Endothelial cell of umbilical vein (primary cell): Measurements from ENCODE around the gene MYO1C. TPM values are rescaled to one million over a fixed set of nuclear protein-coding genes. Genes with fewer than 3 reads are reported as not detected.

Experiments
- BruUV-seq: library from RNA; stranded (reverse); fragments of 400-500 nt; replicated peaks from 2 replicates; lab custom pipeline; 2021; lab: Mats Ljungman, UMichigan
- CTCF ChIA-PET: fragments of 300-600, 350-600 bp; sonication (Branson Sonifier 250); formaldehyde crosslinking; loops from one replicate; lab custom pipeline; 2021; ENCODE audit warnings: antibody characterized with exemption, inconsistent platforms; lab: Charles Lee
- POLR2A ChIA-PET: fragments of 300-600, 350-600 bp; sonication (Branson Sonifier 250); formaldehyde crosslinking; loops from one replicate; lab custom pipeline; 2021; ENCODE audit warnings: antibody characterized with exemption, inconsistent platforms; lab: Charles Lee
- DNase-seq: peaks from one replicate; pipeline ENCODE4 v3.0.0-alpha.2; 2011; ENCODE audit warnings: low read depth, low spot score
- FAIRE-seq: peaks from 2 replicates; lab custom pipeline; 2011; peaks lifted over from hg19 to GRCh38; lab: Jason Lieb, UNC
- H2AFZ ChIP-seq: 2 replicates; pipeline ENCODE4 v1.6.0; 2012; ENCODE audit warnings: low read depth, low read length, control low read depth, inconsistent platforms
- H3K27ac ChIP-seq: 2 replicates; pipeline ENCODE4 v1.5.1; 2011; ENCODE audit warnings: low read depth, mild to moderate bottlenecking, control low read depth, low read length, moderate library complexity; ENCODE audit not compliant: insufficient read depth
- H3K27me3 ChIP-seq, 2 experiments: 2 replicates each; pipeline versions ENCODE4 v1.6.0 to v1.6.1; 2011; ENCODE audit warnings: low read length in 2 of 2, mixed read lengths in 1 of 2; ENCODE audit not compliant: control insufficient read depth in 2 of 2, insufficient read depth in 2 of 2
- H3K36me3 ChIP-seq, 2 experiments: 2 replicates in 1 of 2; 3 replicates in 1 of 2; pipeline ENCODE4 v1.5.1; 2011; ENCODE audit warnings: low read length in 2 of 2, mild to moderate bottlenecking in 1 of 2, moderate library complexity in 1 of 2; ENCODE audit not compliant: control insufficient read depth in 2 of 2, insufficient read depth in 2 of 2; ENCODE audit errors: extremely low read depth in 1 of 2
- H3K4me1 ChIP-seq: 3 replicates; pipeline ENCODE4 v1.5.1; 2011; ENCODE audit warnings: mild to moderate bottlenecking, low read length; ENCODE audit not compliant: control insufficient read depth, insufficient read depth; ENCODE audit errors: extremely low read depth
- H3K4me2 ChIP-seq: 2 replicates; pipeline ENCODE4 v1.6.1; 2011; ENCODE audit warnings: low read length, control low read depth, mixed read lengths; ENCODE audit not compliant: insufficient read depth
- H3K4me3 ChIP-seq, 3 experiments: fragments of 200-600 bp in 1 of 3; sonication (generic), shearing (Covaris generic) in 1 of 3; replicated peaks in 1 of 3; 2 replicates each; pipeline ENCODE4 v1.5.1; 2011 to 2016; ENCODE audit warnings: control low read depth in 3 of 3, low read length in 3 of 3, mild to moderate bottlenecking in 2 of 3, inconsistent platforms in 1 of 3, low read depth in 1 of 3, moderate library complexity in 1 of 3; ENCODE audit not compliant: insufficient read depth in 1 of 3
- H3K79me2 ChIP-seq: 2 replicates; pipeline ENCODE4 v1.6.0; 2012; ENCODE audit warnings: low read length, inconsistent platforms; ENCODE audit not compliant: control insufficient read depth, insufficient read depth
- H3K9ac ChIP-seq: replicated peaks from 2 replicates; pipeline ENCODE3; 2011; ENCODE audit warnings: low read length, control low read depth; ENCODE audit not compliant: insufficient read depth; ENCODE audit errors: extremely low read depth
- H3K9me1 ChIP-seq: replicated peaks from 3 replicates; pipeline ENCODE4 v1.6.0; 2011; ENCODE audit warnings: mild to moderate bottlenecking, low read length; ENCODE audit not compliant: control insufficient read depth, insufficient read depth; ENCODE audit errors: extremely low read depth
- H3K9me3 ChIP-seq: replicated peaks from 2 replicates; pipeline ENCODE4 v1.5.1; 2012; ENCODE audit warnings: low read length, inconsistent platforms; ENCODE audit not compliant: control insufficient read depth, insufficient read depth
- H4K20me1 ChIP-seq: replicated peaks from 2 replicates; pipeline ENCODE3; 2011; ENCODE audit warnings: mild to moderate bottlenecking, low read length; ENCODE audit not compliant: control insufficient read depth, insufficient read depth; ENCODE audit errors: extremely low read depth
- CTCF ChIP-seq, 2 donors: IDR thresholded peaks; 1 replicate in 1 of 2; 2 replicates in 1 of 2; pipeline ENCODE4 v1.5.1; 2011; ENCODE audit warnings: low read length in 2 of 2, mild to moderate bottlenecking in 2 of 2, moderate library complexity in 2 of 2, control low read depth in 1 of 2, inconsistent platforms in 1 of 2, low read depth in 1 of 2; ENCODE audit not compliant: insufficient read depth in 1 of 2; ENCODE audit errors: extremely low read depth in 1 of 2
- EZH2 ChIP-seq: IDR thresholded peaks from 2 replicates; pipeline ENCODE4 v1.6.1; 2012; ENCODE audit warnings: borderline replicate concordance, low read depth, mild to moderate bottlenecking, moderate library complexity, low read length, inconsistent platforms; ENCODE audit not compliant: severe bottlenecking
- FOS ChIP-seq: IDR thresholded peaks from 2 replicates; pipeline ENCODE4 v1.6.1; 2011; ENCODE audit warnings: mild to moderate bottlenecking, low read length, moderate library complexity, borderline replicate concordance; ENCODE audit not compliant: insufficient read depth
- GATA2 ChIP-seq: IDR thresholded peaks from 2 replicates; pipeline ENCODE4 v1.7.0; 2011; ENCODE audit warnings: low read depth, mild to moderate bottlenecking, moderate library complexity, mixed read lengths, low read length; ENCODE audit not compliant: insufficient read length, insufficient read depth
- JUN ChIP-seq: IDR thresholded peaks from 2 replicates; pipeline ENCODE4 v1.6.1; 2011; ENCODE audit warnings: borderline replicate concordance, low read depth; ENCODE audit not compliant: insufficient read length, insufficient read depth
- MAX ChIP-seq: IDR thresholded peaks from 2 replicates; pipeline ENCODE4 v1.6.1; 2011; ENCODE audit not compliant: insufficient read depth, insufficient read length
- MYC ChIP-seq: IDR thresholded peaks from one replicate; pipeline ENCODE4 v1.6.1; 2011; ENCODE audit warnings: mild to moderate bottlenecking, low read depth, low read length
- POLR2A ChIP-seq: IDR thresholded peaks from 2 replicates; pipeline ENCODE4 v1.6.1; 2012; ENCODE audit warnings: low read depth, mild to moderate bottlenecking, control low read depth, low read length
- POLR2AphosphoS5 ChIP-seq: IDR thresholded peaks from 2 replicates; pipeline ENCODE4 v1.6.1; 2012; ENCODE audit warnings: low read depth, mild to moderate bottlenecking, control low read depth, low read length, moderate library complexity; ENCODE audit not compliant: insufficient read depth
- dilution Hi-C: fragments of 300-500 bp; cut with MboI; formaldehyde crosslinking; loops from one replicate; pipeline ENCODE4 v1.15.0; 2019; ENCODE audit warnings: low sequenced_read_pairs; ENCODE audit not compliant: extremely low pct_ligation_motif_present
- intact Hi-C: fragments of 100-400 bp; cut with micrococcal nuclease; formaldehyde crosslinking; loops from one replicate; pipeline ENCODE4 v1.10.0; 2022
- polyA plus RNA-seq, 4 experiments: library from polyadenylated mRNA; depleted of rRNA in 3 of 4; stranded (reverse) in 3 of 4; unstranded in 1 of 4; fragments of >200 nt; gene quantifications; 2 replicates each; pipeline versions ENCODE4 v1.2.1 to v1.2.3, GENCODE V29; 2011 to 2012; ENCODE audit warnings: missing spikeins in 1 of 4
- total RNA-seq: library from RNA; stranded (reverse); gene quantifications from 2 replicates; pipeline ENCODE4 v1.2.3, GENCODE V29; 2021

Gene MYO1C
- total and polyA plus RNA-seq, 2 donors (not counting 3 experiments of a cell fraction or from before 2014, with no cell fraction given): 141 to 206 TPM

- no peak overlapping the region for H3K4me2 ChIP-seq
- DNase-seq (no peak), FAIRE-seq (no peak)
- no peaks in the 10 kb centered on the region for H3K9me1 ChIP-seq
- H3K4me3 ChIP-seq: no peak overlapping the region
- no peak overlapping the region for H3K27ac ChIP-seq
- intact Hi-C loops (no loop called here), dilution Hi-C loops (no loop called here)
- H3K36me3 ChIP-seq: peaks cover 0 to 27% of the 10 kb centered on the region in 2 experiments
- ChIA-PET CTCF (no interaction called here), POLR2A (no interaction called here)
- H3K4me1 ChIP-seq: peaks cover 16% of the 10 kb centered on the region
- no peaks in the 10 kb centered on the region for H3K79me2 ChIP-seq
- H4K20me1 ChIP-seq: no peaks in the 10 kb centered on the region
- BruUV-seq: no TSS peak
- no peak for TF ChIP-seq JUN
- no peak for TF ChIP-seq EZH2
- no peak for TF ChIP-seq POLR2AphosphoS5
- no peak for TF ChIP-seq FOS
- TF ChIP-seq POLR2A: no peak
- no peak for TF ChIP-seq GATA2
- TF ChIP-seq MYC: no peak
- no peak for TF ChIP-seq CTCF (IDR thresholded peaks at IDR 0.05; ENCODE audit: extremely low read depth in 1 of 2, insufficient read depth in 1 of 2, low read depth in 1 of 2, low read length in 2 of 2)
- no peak for TF ChIP-seq MAX
- H3K27me3 ChIP-seq: no peaks in the 10 kb centered on the region
- no peak overlapping the region for H2AFZ ChIP-seq
- H3K9ac ChIP-seq: no peak overlapping the region
- H3K9me3 ChIP-seq: no peaks in the 10 kb centered on the region
Measured at GRCh38 chr17:1464186-1464585, 28.3 kb downstream of the MYO1C start.
